Mesenchymal stem cell (in vitro differentiated cells and primary cell): ENCODE results near the gene TCP11L2.

Experiments
- DNase-seq: peaks from one replicate; pipeline ENCODE4 v3.0.0-alpha.2; 2013
- H2AFZ ChIP-seq: one replicate; pipeline ENCODE4 v1.6.1; 2013; ENCODE audit warnings: low read depth, mild to moderate bottlenecking, control low read depth, inconsistent platforms, low read length, moderate library complexity
- H2AK5ac ChIP-seq: 2 replicates; pipeline ENCODE4 v1.6.1; 2013; ENCODE audit warnings: low read length, moderate library complexity, mild to moderate bottlenecking, inconsistent platforms; ENCODE audit not compliant: severe bottlenecking
- H2BK120ac ChIP-seq: one replicate; pipeline ENCODE4 v1.6.1; 2013; ENCODE audit warnings: low read depth, mild to moderate bottlenecking, inconsistent platforms, low read length, moderate library complexity
- H2BK12ac ChIP-seq, 2 experiments: one replicate each; pipeline ENCODE4 v1.6.1; 2013; ENCODE audit warnings: inconsistent platforms in 2 of 2, low read length in 2 of 2, mild to moderate bottlenecking in 2 of 2, moderate library complexity in 2 of 2, control low read depth in 1 of 2
- H2BK15ac ChIP-seq: one replicate; pipeline ENCODE4 v1.6.1; 2013; ENCODE audit warnings: mild to moderate bottlenecking, low read depth, inconsistent platforms; ENCODE audit not compliant: poor library complexity, severe bottlenecking
- H2BK5ac ChIP-seq: 2 replicates; pipeline ENCODE4 v1.6.1; 2013; ENCODE audit warnings: low read depth, mild to moderate bottlenecking, low read length, control low read depth, inconsistent platforms; ENCODE audit not compliant: poor library complexity, severe bottlenecking
- H3K14ac ChIP-seq, 2 experiments: one replicate each; pipeline ENCODE4 v1.6.1; 2013; ENCODE audit warnings: inconsistent platforms in 2 of 2, low read length in 2 of 2, control low read depth in 1 of 2, mild to moderate bottlenecking in 1 of 2, moderate library complexity in 1 of 2
- H3K18ac ChIP-seq, 2 experiments: one replicate each; pipeline ENCODE4 v1.6.1; 2013; ENCODE audit warnings: inconsistent platforms in 2 of 2, low read length in 2 of 2, control low read depth in 1 of 2, low read depth in 1 of 2, mild to moderate bottlenecking in 1 of 2
- H3K23ac ChIP-seq, 2 experiments: one replicate each; pipeline ENCODE4 v1.6.1; 2013; ENCODE audit warnings: inconsistent platforms in 2 of 2, low read length in 2 of 2, mild to moderate bottlenecking in 2 of 2, moderate library complexity in 2 of 2, control low read depth in 1 of 2
- H3K27ac ChIP-seq: 2 replicates; pipeline ENCODE4 v1.5.1; 2013; ENCODE audit warnings: mild to moderate bottlenecking, moderate library complexity, low read length, control low read depth, inconsistent platforms; ENCODE audit not compliant: poor library complexity, severe bottlenecking
- H3K27me3 ChIP-seq, 2 experiments: 2 replicates each; pipeline versions ENCODE4 v1.6.1 to v1.7.0; 2013; ENCODE audit warnings: low read length in 2 of 2, mild to moderate bottlenecking in 2 of 2, moderate library complexity in 2 of 2, control low read depth in 1 of 2, inconsistent platforms in 1 of 2; ENCODE audit not compliant: control insufficient read depth in 1 of 2, insufficient read depth in 1 of 2
- H3K36me3 ChIP-seq, 2 experiments: 2 replicates each; pipeline versions ENCODE4 v1.6.1 to v1.7.0; 2013; ENCODE audit warnings: low read length in 2 of 2, control low read depth in 1 of 2, inconsistent platforms in 1 of 2, low read depth in 1 of 2, mild to moderate bottlenecking in 1 of 2; ENCODE audit not compliant: insufficient read depth in 2 of 2, control insufficient read depth in 1 of 2
- H3K4ac ChIP-seq, 2 experiments: one replicate each; pipeline ENCODE4 v1.6.1; 2013; ENCODE audit warnings: inconsistent platforms in 2 of 2, low read length in 2 of 2, mild to moderate bottlenecking in 2 of 2, moderate library complexity in 2 of 2, control low read depth in 1 of 2, low read depth in 1 of 2
- H3K4me1 ChIP-seq: 2 replicates; pipeline ENCODE4 v1.6.1; 2013; ENCODE audit warnings: low read depth, low read length, control low read depth; ENCODE audit not compliant: control insufficient read depth, insufficient read depth
- H3K4me2 ChIP-seq: 2 replicates; pipeline ENCODE4 v1.6.1; 2013; ENCODE audit warnings: low read length, mild to moderate bottlenecking, inconsistent platforms; ENCODE audit not compliant: poor library complexity, severe bottlenecking
- H3K4me3 ChIP-seq, 2 experiments: 2 replicates each; pipeline versions ENCODE4 v1.5.1 to v1.7.0; 2013; ENCODE audit warnings: low read length in 2 of 2, mild to moderate bottlenecking in 2 of 2, control low read depth in 1 of 2, low read depth in 1 of 2; ENCODE audit not compliant: insufficient read depth in 1 of 2
- H3K79me1 ChIP-seq: replicated peaks from 2 replicates; pipeline ENCODE4 v1.6.1; 2013; ENCODE audit warnings: mild to moderate bottlenecking, control low read depth, low read length, inconsistent platforms; ENCODE audit not compliant: poor library complexity, severe bottlenecking
- H3K9ac ChIP-seq: 2 replicates; pipeline ENCODE4 v1.7.0; 2013; ENCODE audit warnings: mild to moderate bottlenecking, low read length, moderate library complexity
- H3K9me3 ChIP-seq: 2 replicates; pipeline ENCODE4 v1.7.0; 2013; ENCODE audit warnings: mild to moderate bottlenecking, low read length; ENCODE audit not compliant: control insufficient read depth
- H4K8ac ChIP-seq: one replicate; pipeline ENCODE4 v1.6.1; 2013; ENCODE audit warnings: inconsistent platforms, mild to moderate bottlenecking, low read length, moderate library complexity
- H4K91ac ChIP-seq: one replicate; pipeline ENCODE4 v1.6.1; 2013; ENCODE audit warnings: mild to moderate bottlenecking, low read length, inconsistent platforms
- WGBS: methylation state at CpG from one replicate; pipeline ENCODE4 v1.1.7; 2013; ENCODE audit warnings: mixed read lengths; 5-methylcytosine and 5-hydroxymethylcytosine counted together

Gene TCP11L2

DNA sequence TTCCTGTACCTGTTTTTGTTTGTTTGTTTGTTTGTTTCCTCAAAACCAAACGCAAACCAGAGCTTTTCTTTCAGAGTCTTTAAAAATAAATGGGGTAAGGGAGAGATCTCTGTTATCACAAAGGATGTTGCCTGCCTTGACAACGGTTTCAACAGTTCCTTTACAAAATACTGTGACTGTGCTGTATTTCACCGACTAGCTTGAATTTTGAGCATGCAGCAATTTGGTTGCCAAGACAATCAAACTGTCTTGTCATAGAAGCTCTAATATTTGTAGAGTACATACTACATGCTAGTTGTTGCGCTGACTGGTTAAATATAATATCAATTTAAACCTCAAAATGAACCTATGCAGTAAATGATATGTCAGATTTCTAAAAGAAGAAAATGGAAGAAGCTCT is 22.4 kb upstream of the TCP11L2 start:
- H2AK5ac ChIP-seq, result no peak overlapping the region
- peaks cover 2 to 4% of the 10 kb centered on the region in 2 experiments for H3K27me3 ChIP-seq
- H2BK120ac ChIP-seq, result no peak overlapping the region
- H3K27ac ChIP-seq, result no peak overlapping the region
- no peaks in the 10 kb centered on the region for H3K4me1 ChIP-seq
- H3K36me3 ChIP-seq, result no peaks in the 10 kb centered on the region
- no peak overlapping the region for H4K8ac ChIP-seq
- H2AFZ ChIP-seq, result no peak overlapping the region
- H2BK15ac ChIP-seq, result no peak overlapping the region
- no peak overlapping the region for H4K91ac ChIP-seq
- H3K4ac ChIP-seq, result no peak overlapping the region
- DNase-seq, result no peak
- H3K18ac ChIP-seq, result no peak overlapping the region
- peaks cover 12% of the 10 kb centered on the region for H3K9me3 ChIP-seq
- H3K79me1 ChIP-seq, result no peaks in the 10 kb centered on the region
- WGBS, result 91% methylated on average over 2 of the region's 4 CpGs
- H3K23ac ChIP-seq, result no peak overlapping the region
- H2BK12ac ChIP-seq, result no peak overlapping the region
- no peak overlapping the region for H3K14ac ChIP-seq
- no peak overlapping the region for H3K4me2 ChIP-seq
- no peak overlapping the region for H2BK5ac ChIP-seq
- H3K4me3 ChIP-seq, result no peak overlapping the region
- H3K9ac ChIP-seq, result no peak overlapping the region

DNA sequence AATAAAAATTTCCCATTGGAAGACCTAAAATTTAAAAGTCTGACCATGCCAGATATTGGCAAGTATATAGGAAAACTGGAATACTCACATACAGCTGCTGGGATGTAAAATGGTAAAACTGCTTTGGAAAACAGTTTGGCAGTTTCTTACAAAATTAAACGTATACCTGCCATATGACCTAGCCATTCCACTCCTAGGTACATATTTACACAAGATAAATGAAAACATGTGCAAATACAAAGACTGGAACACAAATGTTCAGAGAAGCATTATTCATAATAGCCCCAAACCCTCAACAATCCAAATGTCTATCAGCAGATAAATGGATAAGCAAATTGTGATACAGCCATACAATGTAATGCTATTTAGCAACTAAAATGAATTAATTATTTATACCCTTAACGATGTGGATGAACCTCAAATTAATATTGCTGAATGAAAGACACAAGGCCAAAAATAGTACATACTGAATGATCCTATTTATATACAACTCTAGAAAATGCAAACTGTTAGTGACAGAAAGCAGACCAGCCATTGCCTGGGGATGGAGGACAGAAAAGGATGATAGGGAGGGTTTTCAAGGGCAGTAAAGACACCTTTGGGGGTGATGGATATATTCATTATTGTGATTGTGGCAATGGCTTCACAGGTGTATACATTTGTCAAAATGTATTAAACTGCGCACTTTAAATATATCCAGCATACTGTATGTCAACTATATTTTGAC is 21.3 kb upstream of the TCP11L2 start:
- Histone ChIP-seq H2AK5ac (no peak overlapping the region), H3K4me3 (no peak overlapping the region), H2BK12ac (no peak overlapping the region), H3K18ac (no peak overlapping the region), H3K27ac (no peak overlapping the region), H3K14ac (no peak overlapping the region), H2BK15ac (no peak overlapping the region), H2BK120ac (no peak overlapping the region), H3K9ac (no peak overlapping the region), H3K36me3 (no peaks in the 10 kb centered on the region), H3K23ac (no peak overlapping the region), H3K79me1 (no peaks in the 10 kb centered on the region), H2AFZ (no peak overlapping the region), H3K27me3 (peaks cover 2 to 4% of the 10 kb centered on the region in 2 experiments), H2BK5ac (no peak overlapping the region), H4K91ac (no peak overlapping the region), H4K8ac (no peak overlapping the region), H3K4me2 (no peak overlapping the region), H3K4me1 (no peaks in the 10 kb centered on the region), H3K4ac (no peak overlapping the region), H3K9me3 (peaks cover 12% of the 10 kb centered on the region)
- WGBS, result 83% methylated on average over 2 of the region's 3 CpGs
- DNase-seq, result no peak

GRCh38 chr12:106281804-106282203 is 20.7 kb upstream of the TCP11L2 start:
- Histone ChIP-seq H3K9ac (no peak overlapping the region), H3K9me3 (peaks cover 12% of the 10 kb centered on the region), H2BK15ac (no peak overlapping the region), H3K18ac (no peak overlapping the region), H4K8ac (no peak overlapping the region), H3K36me3 (no peaks in the 10 kb centered on the region), H3K23ac (no peak overlapping the region), H3K14ac (no peak overlapping the region), H3K4me3 (no peak overlapping the region), H3K79me1 (no peaks in the 10 kb centered on the region), H2BK5ac (no peak overlapping the region), H2AFZ (no peak overlapping the region), H3K4me1 (no peaks in the 10 kb centered on the region), H2BK120ac (no peak overlapping the region), H3K4me2 (no peak overlapping the region), H3K27ac (no peak overlapping the region), H4K91ac (no peak overlapping the region), H3K27me3 (peaks cover 2 to 4% of the 10 kb centered on the region in 2 experiments), H3K4ac (no peak overlapping the region), H2AK5ac (no peak overlapping the region), H2BK12ac (no peak overlapping the region)
- 96% methylated on average over 4 of the region's 4 CpGs for WGBS
- DNase-seq, result no peak

- no peaks in the 10 kb centered on the region for H3K79me1 ChIP-seq
- peaks cover 2 to 4% of the 10 kb centered on the region in 2 experiments for H3K27me3 ChIP-seq
- no peaks in the 10 kb centered on the region for H3K4me1 ChIP-seq
- H3K9ac ChIP-seq, result no peak overlapping the region
- H4K8ac ChIP-seq, result no peak overlapping the region
- 31% methylated on average over 7 of the region's 7 CpGs for WGBS
- no peak overlapping the region for H2BK5ac ChIP-seq
- H3K27ac ChIP-seq, result no peak overlapping the region
- H2AK5ac ChIP-seq, result no peak overlapping the region
- H3K9me3 ChIP-seq, result peaks cover 12% of the 10 kb centered on the region
- H3K4me2 ChIP-seq, result no peak overlapping the region
- H4K91ac ChIP-seq, result no peak overlapping the region
- H3K4me3 ChIP-seq, result no peak overlapping the region
- no peak overlapping the region for H2AFZ ChIP-seq
- no peak overlapping the region for H2BK15ac ChIP-seq
- DNase-seq, result peak; percentile 41
- H3K36me3 ChIP-seq, result no peaks in the 10 kb centered on the region
- no peak overlapping the region for H3K14ac ChIP-seq
- H3K18ac ChIP-seq, result no peak overlapping the region
- no peak overlapping the region for H2BK120ac ChIP-seq
- H3K4ac ChIP-seq, result no peak overlapping the region
- no peak overlapping the region for H2BK12ac ChIP-seq
- H3K23ac ChIP-seq, result no peak overlapping the region
Observed at GRCh38 chr12:106282457-106283097, 20.0 kb upstream of the TCP11L2 start.
